NCI-H146 treated with DMSO at 0.1 percent for 48 hours (cell line): Measurements from ENCODE around the gene SLC25A51.
A peak's percentile ranks its signal among the peaks of the same experiment; 100 is the strongest.

Experiments
- DNase-seq: peaks from one replicate; lab custom pipeline; 2025; ENCODE audit not compliant: unreplicated experiment; lab: John Stamatoyannopoulos, UW

Gene SLC25A51

DNA sequence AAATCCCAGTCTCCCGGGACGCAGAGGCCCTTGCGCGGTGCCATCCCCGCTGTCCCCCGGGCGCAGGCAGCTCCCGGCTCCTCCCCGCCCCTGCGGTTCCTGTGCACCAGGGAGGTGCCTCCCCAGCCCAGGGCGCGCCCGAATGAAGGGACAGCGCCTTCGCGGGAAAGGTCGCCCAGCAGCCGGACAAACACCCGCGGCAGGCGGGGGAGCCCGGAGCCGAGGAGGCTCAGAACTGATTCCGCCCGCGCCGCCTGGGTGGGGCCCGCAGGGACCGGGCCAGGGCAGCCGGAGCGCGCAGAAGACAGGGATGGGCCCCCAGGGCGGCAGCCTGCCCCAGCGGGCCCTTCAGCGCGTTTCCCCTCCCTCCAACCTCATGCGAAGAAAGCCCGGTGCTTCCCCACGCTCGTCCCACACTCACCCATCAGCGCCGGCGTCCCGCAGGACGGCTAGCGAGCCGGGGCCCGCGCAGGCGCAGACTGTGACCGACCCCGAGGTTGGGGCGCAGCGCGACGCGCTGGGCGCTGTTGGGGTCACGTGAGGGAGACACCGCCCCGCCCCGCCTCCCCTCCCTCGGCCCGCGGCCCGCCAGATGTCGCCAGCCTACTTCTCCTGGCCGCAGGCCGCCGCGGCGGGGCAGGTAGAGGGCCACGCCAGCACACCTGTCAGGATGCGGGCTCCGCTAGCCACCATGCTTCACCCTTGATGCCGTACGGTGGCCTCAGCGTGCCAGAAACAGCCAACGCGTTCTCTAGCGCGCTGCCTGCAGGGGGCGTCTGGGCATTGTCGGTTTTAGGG lies at the start of gene SLC25A51:
Gene SLC25A51 (minus strand): TSS at position 481 of the 798 bp plus-strand sequence. CDS start 15,577 bp downstream, outside the sequence.
- DNase-seq = peak; percentile 92

GRCh38 chr9:37953206-37953774 lies 49.4 kb upstream of the SLC25A51 start:
- no peak for DNase-seq

DNA sequence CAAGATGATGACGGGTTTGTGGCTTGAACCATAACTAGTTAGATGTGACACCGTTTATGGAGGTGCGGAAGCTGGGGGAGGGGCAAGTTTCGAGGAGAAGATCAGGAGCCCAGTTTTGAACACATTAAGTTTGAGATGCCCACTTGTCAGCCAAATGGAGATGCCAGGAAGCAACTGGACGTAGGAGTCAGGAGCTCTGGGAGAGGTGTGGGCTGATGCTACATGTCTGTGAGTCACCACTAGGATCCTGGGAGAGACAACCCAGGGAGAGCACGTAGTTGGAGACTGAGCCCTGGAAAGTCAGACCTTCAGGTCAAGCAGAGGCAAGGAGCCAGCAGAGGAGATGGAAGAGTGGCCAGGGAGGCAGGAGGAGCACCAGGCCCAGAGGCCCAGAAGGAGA lies 48.8 kb upstream of the SLC25A51 start:
- no peak for DNase-seq

DNA sequence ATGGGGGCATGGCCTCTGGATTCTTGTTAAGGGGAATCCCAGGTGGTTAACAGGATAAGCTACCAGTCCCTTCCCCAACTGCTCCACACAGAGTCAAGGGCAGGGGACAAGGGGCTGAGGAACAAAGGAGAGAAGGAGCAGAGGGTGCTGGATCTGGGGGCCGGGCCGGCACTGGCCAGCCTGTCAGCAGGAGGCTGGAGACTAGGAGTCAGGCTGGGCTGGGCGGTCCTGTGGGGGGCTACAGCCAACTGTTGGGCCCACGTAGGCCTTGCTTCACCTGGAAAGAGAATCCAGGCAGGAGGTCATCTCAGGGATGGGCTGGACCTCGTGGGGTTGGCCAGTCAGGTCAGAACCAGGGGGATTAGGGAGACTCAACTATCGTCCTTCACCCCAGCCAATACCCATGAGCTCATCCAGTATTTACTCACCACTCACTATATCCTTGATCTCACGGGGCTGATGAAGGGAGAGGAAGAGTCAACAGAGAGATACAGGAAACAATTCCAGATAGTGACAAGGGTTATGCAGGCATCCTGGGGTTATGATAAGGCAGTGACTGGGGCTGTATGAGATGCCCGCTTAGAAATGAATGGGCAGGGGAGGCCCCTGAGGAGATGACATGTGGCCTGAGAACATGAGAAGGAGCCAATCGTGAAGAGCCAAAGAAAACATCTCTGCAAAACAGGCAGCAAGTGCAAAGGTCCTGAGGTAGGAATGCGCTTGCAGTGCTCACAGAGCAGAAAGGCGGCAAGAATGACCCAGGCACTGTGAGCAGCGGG lies 47.9 kb upstream of the SLC25A51 start:
- no peak for DNase-seq

- no peak for DNase-seq
These were observed 46.6 kb upstream of the SLC25A51 start for GRCh38 chr9:37950561-37950960.

- no peak for DNase-seq
These were observed 45.6 kb upstream of the SLC25A51 start for GRCh38 chr9:37949576-37949975.

GRCh38 chr9:37948417-37948980 lies 44.6 kb upstream of the SLC25A51 start:
- DNase-seq = no peak

GRCh38 chr9:37947977-37948376 lies 44.0 kb upstream of the SLC25A51 start:
- DNase-seq = no peak

DNA sequence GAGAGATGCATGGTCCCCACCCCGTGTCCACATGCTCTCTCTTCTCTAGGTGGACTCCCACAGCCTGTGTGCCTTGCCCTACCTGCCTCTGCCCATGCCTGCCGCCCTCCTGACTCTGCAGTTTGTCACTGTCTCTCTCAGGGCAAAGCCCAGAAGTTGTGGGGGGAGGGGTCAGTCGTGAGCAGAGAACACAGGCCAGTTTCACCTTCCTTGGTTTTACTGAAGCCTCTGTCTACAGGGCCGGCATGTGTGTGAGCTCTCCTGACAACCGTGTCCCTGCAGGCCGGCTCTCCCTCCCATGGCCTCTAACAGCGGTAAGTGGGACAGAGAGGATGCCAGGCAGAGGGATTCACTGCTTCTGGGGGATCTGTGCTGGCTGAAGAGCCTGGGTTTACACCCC lies 43.5 kb upstream of the SLC25A51 start:
- no peak for DNase-seq

- no peak for DNase-seq
These were observed 43.0 kb upstream of the SLC25A51 start for GRCh38 chr9:37946971-37947370.

DNA sequence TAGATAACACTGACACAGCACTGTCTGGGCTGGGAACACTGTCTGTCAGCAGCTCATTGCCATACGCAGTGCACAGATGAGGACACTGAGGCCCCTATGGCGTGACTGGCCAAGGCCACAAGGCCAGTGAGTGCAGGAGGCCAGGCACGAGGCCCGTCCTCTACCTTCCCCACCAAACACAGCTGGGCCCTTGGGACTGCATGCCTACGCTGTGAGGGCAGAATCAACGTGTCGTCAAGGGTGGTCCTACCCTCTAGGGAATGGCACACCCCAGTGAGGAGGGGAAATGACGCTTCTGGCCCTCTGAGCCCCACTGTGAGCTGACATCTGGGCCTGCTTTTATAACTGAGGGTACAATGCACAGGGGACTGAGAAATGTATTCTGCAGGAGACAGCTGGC lies 42.1 kb upstream of the SLC25A51 start:
- DNase-seq = no peak

DNA sequence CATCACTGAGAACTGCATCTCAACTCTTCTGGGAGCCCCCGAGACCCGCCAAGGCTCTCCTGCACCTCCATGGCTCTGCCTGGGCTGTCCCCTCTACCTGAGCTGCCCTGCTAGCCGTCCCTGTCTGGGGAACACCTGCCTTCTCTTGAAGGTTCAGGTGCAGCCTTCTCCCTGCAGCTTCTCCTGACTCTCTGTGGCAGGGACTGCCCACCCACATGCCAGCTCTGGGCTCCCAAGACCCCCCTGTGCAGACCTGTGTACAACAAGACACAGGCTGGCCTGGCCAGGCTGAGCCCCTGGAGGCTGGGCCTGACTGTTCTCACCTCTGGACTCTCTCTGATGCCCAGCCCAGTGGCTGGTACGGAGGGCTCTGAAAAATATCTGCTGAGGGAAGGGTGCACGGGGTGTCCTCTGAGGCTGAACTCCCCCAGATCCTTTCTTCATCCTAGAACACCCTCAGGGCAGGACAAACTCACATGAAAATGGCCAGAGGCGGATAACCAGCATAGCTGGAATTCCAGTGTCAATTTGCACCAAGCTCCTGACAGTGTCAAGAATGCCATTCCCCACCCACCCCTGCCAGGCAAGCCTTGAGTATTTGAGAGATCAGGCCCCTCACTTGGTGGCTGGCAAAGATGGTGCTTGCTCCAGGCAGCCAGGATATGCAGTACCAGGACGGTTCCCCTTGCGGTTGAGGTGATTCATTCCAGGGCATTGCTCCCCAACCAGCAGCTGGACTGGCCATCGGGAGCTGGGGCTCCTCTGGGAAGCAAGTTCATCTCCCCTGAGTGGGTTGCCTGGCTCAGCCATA lies 40.9 kb upstream of the SLC25A51 start:
- DNase-seq = no peak

- no peak for DNase-seq
These were observed 40.3 kb upstream of the SLC25A51 start for GRCh38 chr9:37944266-37944650.

DNA sequence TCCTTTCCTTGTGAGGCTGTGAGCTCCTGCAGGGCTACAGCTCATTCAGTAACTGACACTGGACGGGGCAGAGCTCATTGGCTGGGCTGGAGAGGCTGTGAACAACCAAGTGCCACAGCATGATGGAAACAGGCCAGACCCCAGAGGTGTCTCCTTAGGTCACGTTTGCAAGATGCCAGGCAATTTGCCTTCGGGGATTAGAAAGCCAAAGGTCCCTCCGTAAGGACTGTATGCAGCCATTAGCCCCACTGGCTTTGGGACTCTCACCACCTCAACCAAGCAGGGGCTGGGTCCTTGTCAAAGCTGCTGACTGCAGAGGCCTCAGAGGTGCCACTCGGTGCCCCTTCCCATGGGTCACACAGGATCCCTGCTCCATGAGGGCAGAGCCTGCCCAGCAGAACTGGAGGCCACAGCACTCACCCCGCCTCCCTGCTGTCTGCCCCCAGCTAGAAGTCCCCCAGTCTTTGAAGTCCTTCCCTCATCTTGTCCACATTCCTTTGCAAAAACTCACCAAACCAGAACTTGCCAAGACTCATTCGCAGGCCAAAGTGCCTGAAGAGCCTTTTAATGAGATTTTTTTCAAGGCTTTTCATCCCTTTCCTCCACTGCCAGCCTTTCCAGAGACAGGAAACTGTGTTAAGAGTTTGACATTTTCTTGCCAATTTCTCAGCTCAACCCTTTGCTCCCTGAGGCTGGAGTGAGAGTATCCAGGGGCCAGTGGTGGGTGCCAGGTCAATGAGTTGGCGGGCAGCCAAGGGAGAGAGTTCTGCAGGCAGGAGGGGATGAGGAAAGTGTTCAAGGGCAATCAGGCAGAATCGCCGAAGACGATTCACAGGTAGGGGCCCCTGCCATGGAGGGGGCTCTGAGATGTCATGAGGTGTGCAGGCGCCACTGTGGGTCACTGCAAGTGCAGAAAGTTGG lies 39.7 kb upstream of the SLC25A51 start:
- no peak for DNase-seq

DNA sequence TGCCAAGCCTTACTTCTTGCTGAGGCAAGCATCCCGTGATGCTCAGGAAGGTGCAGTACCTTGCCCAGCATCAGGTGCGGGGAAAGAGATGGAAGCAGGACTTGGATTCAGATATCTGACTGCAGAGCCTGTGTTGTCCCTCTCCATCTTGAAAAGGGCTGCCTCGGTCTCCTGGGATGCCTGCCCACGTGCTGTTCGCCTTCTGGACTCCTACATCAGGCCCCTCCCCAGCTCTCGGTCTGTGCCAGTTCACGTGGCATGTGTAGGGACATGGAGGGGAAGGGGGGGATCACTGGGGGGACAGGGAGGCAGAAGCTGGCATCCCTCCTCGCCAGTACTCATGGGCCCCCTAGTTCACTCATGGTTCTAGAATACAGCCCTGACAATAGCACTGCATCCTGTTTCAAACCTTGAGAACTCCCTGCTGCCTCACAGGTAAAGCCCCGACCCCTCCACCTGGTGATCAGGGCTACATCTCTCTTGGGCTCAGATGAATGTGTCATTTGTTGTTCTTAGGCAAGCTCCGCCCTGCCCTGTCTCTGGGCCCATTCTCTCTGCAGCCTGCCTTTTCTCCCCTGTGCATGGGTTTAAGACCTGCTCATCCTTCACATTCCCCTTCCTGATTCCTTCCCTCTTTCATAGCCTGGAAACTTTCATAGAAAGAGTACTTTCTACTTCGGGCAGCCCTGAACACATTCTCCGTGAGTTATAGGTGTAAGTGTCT lies 38.9 kb upstream of the SLC25A51 start:
- no peak for DNase-seq

- DNase-seq = no peak
These were observed 37.3 kb upstream of the SLC25A51 start for GRCh38 chr9:37941253-37941652.

- no peak for DNase-seq
These were observed 35.7 kb upstream of the SLC25A51 start for GRCh38 chr9:37939575-37940095.

DNA sequence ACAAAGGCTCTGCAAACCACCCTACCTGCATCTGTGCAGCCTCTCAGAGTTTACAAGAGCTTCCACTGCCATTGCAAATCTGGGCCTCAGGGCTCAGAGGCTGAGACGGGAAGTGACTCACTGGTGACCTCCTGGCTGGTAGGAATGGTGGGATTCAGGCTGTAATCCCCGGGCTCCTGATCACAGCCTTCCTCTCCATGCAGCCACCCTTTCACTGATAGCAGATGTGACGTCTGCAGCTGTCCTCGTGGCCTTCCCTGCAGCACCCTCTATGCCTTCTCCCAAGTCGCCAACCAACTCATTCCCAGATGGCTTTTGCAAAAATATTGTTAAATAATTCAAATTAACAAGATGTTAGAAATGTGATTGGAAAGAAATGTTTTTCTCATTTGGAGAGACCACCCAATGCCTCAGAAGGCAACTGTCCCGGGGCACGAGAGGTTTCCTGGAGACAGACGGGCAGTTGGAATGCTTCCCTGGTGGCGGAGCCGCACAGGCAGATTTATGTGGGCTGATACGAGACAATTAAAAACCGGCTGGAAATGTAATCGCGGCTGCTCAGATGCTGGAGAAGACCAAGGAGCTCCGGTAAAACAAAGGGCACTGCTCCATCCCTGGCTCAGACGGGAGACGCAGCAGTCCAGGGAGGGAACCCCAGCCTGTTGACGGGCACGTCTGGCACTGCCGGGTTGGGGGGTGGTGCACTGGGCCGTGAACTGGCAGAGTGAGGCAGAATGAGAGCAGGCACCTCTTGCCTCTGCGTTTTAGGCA lies 34.4 kb upstream of the SLC25A51 start:
- DNase-seq = no peak
